GM12892 (cell line): ENCODE results near the gene IMMP1L.

ENCODE experiments used
- POLR2A ChIP-seq: IDR thresholded peaks from 2 replicates; pipeline ENCODE4 v1.6.1; 2011; ENCODE audit warnings: low read depth, low read length, control low read depth
- POLR2AphosphoS5 ChIP-seq: IDR thresholded peaks from 2 replicates; pipeline ENCODE4 v1.6.1; 2011; ENCODE audit warnings: low read depth, low read length, control low read depth
- TAF1 ChIP-seq: IDR thresholded peaks from 2 replicates; pipeline ENCODE4 v1.6.1; 2011; ENCODE audit warnings: low read depth, mild to moderate bottlenecking, control low read depth, low read length, borderline replicate concordance

DNA sequence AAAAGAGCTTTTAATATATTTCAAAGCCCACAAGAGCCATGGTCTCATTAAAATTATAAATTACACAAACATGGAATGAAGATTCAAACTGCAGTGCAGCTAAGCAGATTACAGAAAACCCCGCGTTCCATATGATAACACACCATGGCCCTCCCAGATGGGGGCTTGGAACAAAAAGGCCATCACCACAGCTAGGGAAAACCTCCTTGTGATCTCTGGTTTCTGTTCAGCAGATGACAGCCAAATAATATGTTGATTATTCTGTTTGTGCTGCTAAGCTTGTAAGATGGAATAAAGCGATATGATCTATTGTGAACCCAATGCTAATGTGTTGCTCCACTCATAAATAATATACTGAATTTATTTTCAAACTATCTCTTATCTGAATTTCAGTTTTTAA, 28.5 kb downstream of the IMMP1L start:
- TF ChIP-seq POLR2AphosphoS5, result no peak
- TF ChIP-seq POLR2A, result no peak
- no peak for TF ChIP-seq TAF1
